Activated CD8-positive, alpha-beta memory T cell treated with anti-CD3 and anti-CD28 coated beads for 36 hours (primary cell): ENCODE measurements around the gene SH3PXD2B. TPM values are rescaled to one million over a fixed set of nuclear protein-coding genes. Genes with fewer than 3 reads are reported as not detected.
"Not testable (repeated sequence)": the region's sequence is repeated elsewhere in the genome, so short reads cannot be mapped to it uniquely, and the experiment has no call there.

Source experiments
- CTCF ChIA-PET: fragments of 350-600 bp; sonication (Branson Sonifier 250); formaldehyde crosslinking; loops from one replicate; lab custom pipeline; 2021; ENCODE audit warnings: antibody characterized with exemption; lab: Charles Lee
- POLR2A ChIA-PET: fragments of 350-600 bp; sonication (Branson Sonifier 250); formaldehyde crosslinking; loops from one replicate; lab custom pipeline; 2021; ENCODE audit warnings: antibody characterized with exemption; lab: Charles Lee
- total RNA-seq, 2 experiments: library from RNA; stranded (reverse); gene quantifications; one replicate each; pipeline ENCODE4 v1.2.3, GENCODE V29; 2021

SH3PXD2B gene
- total RNA-seq, 2 experiments from 2014 or later = 0.17 to 0.25 TPM

DNA sequence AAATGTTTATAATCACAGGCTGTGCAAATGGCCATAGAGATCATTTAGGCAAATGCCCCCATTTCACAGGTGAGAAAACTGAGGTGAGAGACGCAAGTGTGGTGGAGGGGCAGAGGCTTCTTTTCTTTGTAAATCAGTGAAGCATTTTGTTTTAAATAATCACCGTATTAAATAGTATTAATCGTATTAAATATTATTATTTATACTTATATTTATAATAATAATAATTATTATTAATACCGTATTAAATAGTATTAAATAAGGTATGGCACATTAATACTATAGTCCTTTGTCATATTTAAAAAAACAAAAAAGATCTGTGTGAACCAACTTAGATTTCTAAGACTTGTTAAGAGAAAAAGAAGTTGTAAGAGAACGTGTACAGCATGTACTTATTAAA lies 32.6 kb upstream of the SH3PXD2B start:
- ChIA-PET CTCF (no interaction called here), POLR2A (no interaction called here)

GRCh38 chr5:172486451-172486850 lies 32.1 kb upstream of the SH3PXD2B start:
- ChIA-PET POLR2A (no interaction called here), CTCF (no interaction called here)

DNA sequence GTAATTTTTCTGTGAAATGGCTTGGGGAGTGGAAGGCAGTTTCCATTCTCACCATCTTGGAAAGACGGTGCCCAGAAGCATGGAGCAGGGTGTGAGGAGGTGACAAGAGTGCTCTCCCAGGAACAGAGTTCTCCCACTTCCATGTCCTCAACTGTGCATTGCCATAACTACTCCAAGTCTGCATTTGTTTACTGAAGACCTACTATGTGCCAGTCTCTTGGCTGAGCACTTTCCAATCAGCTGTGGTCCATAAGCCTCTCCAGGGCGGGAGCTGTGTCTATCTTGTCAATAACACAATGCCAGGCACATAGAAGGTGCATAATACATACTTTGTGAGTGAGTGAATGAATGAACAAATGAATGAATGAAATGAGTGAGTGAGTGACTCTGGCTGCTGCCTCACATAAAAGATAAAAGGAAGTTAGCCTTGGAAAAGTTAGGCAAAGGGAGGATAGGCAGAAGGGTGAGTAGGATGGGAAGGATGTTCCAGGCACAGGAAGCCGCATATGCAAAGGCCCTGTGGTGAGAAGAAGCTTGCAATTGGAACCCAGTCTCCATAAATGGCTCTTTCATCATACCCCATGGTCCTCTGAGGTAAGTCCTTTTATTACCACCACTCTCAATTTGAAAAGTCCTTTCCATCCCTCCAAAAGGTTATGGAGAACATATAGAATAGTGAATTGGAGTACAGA lies 31.3 kb upstream of the SH3PXD2B start:
- CTCF ChIA-PET = no interaction called here
- POLR2A ChIA-PET = no interaction called here

- ChIA-PET POLR2A (no interaction called here), CTCF (no interaction called here)
Observed at GRCh38 chr5:172484664-172485063, 30.3 kb upstream of the SH3PXD2B start.

DNA sequence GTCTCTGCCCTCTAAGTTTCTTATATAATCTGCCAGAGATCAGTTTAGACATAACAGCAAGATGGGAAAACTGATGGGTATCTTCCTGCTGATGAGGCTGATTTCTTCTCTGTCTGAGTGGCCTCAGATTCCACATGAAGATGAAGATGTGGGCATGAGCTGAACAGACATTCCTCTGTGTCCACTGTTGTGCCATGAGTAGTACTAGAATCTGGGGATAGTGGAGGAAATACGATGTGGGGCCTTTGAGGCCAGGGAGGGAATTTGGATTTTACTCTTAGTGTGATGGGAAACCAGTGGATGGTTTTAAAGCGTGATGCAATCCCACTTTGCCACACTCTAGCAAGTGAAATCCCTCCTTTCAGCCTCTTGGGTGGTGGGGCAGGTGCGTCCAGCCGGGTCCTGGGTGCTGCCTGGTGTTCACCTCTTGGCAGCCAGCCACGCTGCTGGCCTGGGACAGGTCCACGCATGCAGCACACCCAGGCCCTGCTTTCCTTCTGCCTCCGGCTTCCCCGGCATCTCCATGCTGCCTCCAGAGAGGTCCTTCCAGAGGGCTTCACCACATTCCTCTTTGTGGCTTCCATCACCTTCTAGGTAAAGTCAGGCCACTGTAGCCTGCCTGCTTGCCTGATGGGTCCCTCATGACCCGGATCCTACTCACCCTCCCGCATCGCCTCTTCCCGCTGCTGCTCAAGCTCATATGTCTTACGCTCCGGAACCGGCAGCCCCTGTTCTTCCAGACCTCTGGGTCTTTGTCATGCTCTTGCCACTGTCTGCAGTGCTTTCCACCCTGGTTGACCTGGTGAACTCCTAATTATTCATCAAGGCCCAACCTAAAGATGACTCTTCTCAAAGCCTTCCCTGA lies 28.1 kb upstream of the SH3PXD2B start:
- ChIA-PET CTCF (no interaction called here), POLR2A (no interaction called here)

DNA sequence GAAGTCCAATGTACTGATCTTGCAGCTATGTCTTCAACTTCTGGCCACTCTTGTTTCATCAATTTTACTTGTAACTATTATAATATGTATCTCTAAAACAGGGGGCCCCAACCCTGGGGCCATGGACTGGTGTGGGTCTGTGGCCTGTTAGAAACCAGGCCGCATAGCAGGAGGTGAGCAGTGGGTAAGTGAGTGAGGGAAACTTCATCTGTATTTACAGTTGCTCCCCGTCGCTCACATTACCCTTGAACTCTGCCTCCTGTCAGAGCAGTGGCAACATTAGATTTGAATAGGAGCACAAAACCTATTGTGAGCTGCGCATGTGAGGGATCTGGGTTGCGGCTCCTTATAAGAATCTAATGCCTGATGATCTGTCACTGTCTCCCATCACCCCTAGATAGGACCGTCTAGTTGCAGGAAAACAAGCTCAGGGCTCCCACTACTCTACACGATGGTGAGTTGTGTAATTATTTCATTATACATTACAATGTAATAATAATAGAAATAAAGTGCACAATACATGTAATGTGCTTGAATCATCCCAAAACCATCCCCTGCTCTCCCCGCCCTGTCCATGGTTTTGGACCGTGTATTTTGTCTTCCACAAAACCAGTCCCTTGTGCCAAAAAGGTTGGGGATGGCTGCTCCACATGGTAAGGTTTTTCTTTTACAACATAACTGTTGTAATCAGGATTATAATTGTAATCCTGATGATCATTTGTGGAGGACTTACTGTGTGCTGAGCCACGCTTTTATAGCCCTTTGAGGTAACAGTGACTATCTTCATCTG lies 26.9 kb upstream of the SH3PXD2B start:
- POLR2A ChIA-PET = interaction anchor here (0.6 kb wide), 1 partner anchor 307 kb away, joined by 3 read pairs; no protein-coding TSS in a partner anchor
- CTCF ChIA-PET = interaction anchor here (1.5 kb wide), 1 partner anchor 217 kb away, joined by 3 read pairs; no protein-coding TSS in a partner anchor

- CTCF ChIA-PET = interaction anchor here (0.6 to 2.0 kb wide), 4 partner anchors 210 to 335 kb away, joined by 4 to 17 read pairs (median 5); no protein-coding TSS in a partner anchor
- POLR2A ChIA-PET = interaction anchor here (0.6 to 0.7 kb wide), 2 partner anchors 17 to 105 kb away, joined by 8 to 17 read pairs; no protein-coding TSS in a partner anchor
Observed at GRCh38 chr5:172479784-172480115, 25.4 kb upstream of the SH3PXD2B start.

- POLR2A ChIA-PET = interaction anchor here (0.6 kb wide), 1 partner anchor 17 kb away, joined by 17 read pairs; no protein-coding TSS in a partner anchor
- CTCF ChIA-PET = interaction anchor here (0.6 to 2.0 kb wide), 4 partner anchors 210 to 336 kb away, joined by 4 to 17 read pairs (median 5); no protein-coding TSS in a partner anchor
Observed at GRCh38 chr5:172479034-172479783, 24.9 kb upstream of the SH3PXD2B start.

GRCh38 chr5:172478695-172479033 lies 24.3 kb upstream of the SH3PXD2B start:
- CTCF ChIA-PET = interaction anchor here (1.8 to 2.0 kb wide), 2 partner anchors 211 to 219 kb away, joined by 6 to 17 read pairs; no protein-coding TSS in a partner anchor
- POLR2A ChIA-PET = not testable (repeated sequence)

DNA sequence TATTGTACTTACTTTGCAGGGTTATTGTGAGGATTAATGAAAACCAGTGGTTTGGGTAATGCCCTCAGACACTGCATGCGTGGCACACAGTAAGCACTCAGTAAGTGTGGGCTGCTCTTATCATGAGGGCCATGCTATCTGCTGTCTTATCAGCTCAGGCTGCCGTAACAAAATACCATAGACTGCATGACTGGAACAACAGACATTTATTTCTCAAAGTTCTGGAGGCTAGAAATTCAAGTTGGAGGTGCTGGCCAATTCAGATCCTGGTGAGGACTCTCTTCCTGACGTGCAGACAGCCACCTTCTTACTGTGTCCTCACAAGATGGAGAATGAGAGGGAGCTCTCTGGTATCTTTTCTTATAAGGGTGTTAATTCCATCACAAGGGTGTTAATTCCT lies 23.9 kb upstream of the SH3PXD2B start:
- ChIA-PET CTCF (interaction anchor here (1.8 to 2.0 kb wide), 2 partner anchors 211 to 219 kb away, joined by 6 to 17 read pairs; no protein-coding TSS in a partner anchor), POLR2A (no interaction called here)

- ChIA-PET CTCF (interaction anchor here (0.6 kb wide), 1 partner anchor 747 kb away, joined by 4 read pairs; no protein-coding TSS in a partner anchor), POLR2A (no interaction called here)
Observed at GRCh38 chr5:172477466-172477865, 23.1 kb upstream of the SH3PXD2B start.

DNA sequence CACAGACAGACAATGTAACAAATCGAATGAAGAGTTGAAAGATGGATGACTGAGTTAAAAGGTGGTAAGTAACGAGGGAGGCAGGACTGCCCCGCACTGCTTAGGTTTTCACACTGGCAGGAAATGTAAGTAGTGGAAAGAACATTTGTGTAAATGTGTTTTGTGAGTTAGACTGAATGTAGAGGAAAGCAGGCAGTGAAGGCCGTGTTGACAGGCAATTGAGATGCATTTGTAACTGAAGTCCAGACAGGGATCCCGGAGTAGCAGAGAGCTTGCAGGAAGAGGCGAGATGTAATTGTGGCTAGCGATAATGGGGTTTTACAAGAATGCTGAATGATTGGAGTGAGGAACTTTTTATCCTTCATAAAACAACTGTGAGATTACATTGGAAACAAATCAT lies 20.0 kb upstream of the SH3PXD2B start:
- CTCF ChIA-PET = interaction anchor here (1.3 kb wide), 1 partner anchor 13 kb away, joined by 6 read pairs; no protein-coding TSS in a partner anchor
- POLR2A ChIA-PET = no interaction called here

DNA sequence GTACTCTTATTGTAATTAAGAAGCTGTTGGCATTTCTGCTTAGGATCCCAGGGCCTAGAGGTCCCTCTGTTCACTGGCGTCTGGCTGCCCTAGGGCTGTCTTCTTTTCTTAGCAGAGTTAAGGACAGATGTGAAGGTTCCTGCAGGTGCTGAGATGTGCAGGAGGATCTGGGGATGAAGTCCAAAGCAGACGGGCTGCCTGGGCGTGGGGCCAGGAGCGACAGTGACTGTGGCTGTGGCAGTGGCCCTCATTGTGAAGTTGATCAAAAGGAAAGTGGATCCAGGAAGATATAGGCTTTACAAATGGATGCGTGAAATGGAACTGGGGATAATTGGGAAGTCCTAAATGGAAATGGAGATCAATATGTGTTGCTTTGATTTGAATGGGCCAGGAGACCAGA lies 19.1 kb upstream of the SH3PXD2B start:
- ChIA-PET CTCF (interaction anchor here (1.3 kb wide), 1 partner anchor 12 kb away, joined by 6 read pairs; no protein-coding TSS in a partner anchor), POLR2A (no interaction called here)

DNA sequence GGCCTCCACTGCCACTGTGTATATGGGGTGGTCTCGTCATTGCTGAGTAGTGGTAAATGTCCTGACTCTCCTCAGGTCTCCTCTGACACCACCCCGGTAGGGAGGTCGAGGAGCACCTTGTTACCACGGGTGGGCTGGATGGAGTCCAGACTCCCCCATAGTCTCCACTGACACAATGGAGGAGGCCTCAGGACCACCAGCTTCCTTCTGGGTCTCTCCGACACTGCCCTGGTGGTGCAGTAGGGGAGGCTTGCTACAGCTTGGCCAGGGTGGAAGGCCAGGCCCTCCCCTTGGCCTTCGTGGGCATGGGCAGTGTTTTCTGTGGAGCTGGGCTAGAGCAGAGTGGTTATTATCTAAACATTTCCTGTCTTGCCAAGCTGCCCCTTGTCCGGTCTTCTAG lies 15.4 kb upstream of the SH3PXD2B start:
- ChIA-PET POLR2A (no interaction called here), CTCF (interaction anchor here (0.8 kb wide), 1 partner anchor 228 kb away, joined by 3 read pairs; no protein-coding TSS in a partner anchor)

- ChIA-PET CTCF (no interaction called here), POLR2A (no interaction called here)
Observed at GRCh38 chr5:172466062-172466461, 11.7 kb upstream of the SH3PXD2B start.

- ChIA-PET CTCF (no interaction called here), POLR2A (no interaction called here)
Observed at GRCh38 chr5:172463031-172463430, 8.7 kb upstream of the SH3PXD2B start.

GRCh38 chr5:172459783-172460165 lies 5.4 kb upstream of the SH3PXD2B start:
- ChIA-PET CTCF (interaction anchor here (1.1 to 1.5 kb wide), 2 partner anchors 17 to 237 kb away, joined by 3 to 4 read pairs; no protein-coding TSS in a partner anchor), POLR2A (no interaction called here)
